T-helper 1 cell treated with Interleukin-12 subunit alpha and Interleukin-12 subunit beta and Interleukin-4 antibody, amounts not matched to agents 30 ng/mL and 1 ng/mL, for 36 hours (primary cell): Measurements from ENCODE around the gene OR2D2. TPM values are rescaled to one million over a fixed set of nuclear protein-coding genes. Genes with fewer than 3 reads are reported as not detected.

Experiments used
- intact Hi-C: fragments of 100-400 bp; cut with micrococcal nuclease; formaldehyde crosslinking; loops from one replicate; pipeline ENCODE4 v1.15.1; 2024
- total RNA-seq: library from RNA; stranded (reverse); gene quantifications from 2 replicates; pipeline ENCODE4 v1.2.3, GENCODE V29; 2022

The OR2D2 gene, protein sequence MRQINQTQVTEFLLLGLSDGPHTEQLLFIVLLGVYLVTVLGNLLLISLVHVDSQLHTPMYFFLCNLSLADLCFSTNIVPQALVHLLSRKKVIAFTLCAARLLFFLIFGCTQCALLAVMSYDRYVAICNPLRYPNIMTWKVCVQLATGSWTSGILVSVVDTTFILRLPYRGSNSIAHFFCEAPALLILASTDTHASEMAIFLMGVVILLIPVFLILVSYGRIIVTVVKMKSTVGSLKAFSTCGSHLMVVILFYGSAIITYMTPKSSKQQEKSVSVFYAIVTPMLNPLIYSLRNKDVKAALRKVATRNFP
- total RNA-seq, result 0.20 TPM in 2 replicates

DNA sequence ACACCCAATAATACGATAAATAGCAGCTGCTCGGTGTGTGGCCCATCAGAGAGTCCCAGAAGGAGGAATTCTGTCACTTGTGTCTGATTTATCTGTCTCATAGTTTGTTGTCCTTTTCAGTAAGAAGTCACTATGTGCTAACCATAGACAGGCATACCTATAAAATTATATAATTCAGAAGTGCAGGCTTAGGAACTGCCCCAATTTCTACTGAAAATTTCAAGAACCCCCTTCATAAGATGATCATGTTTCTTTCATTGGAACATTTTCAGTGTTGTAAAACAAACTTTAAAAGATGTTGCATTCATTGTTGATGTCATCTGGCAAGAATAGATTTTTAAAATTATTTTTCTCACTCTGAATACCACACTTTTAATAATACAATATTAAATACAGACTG, at the start of gene OR2D2:
TSS of gene OR2D2 (minus strand) at position 101 of the 400 bp plus-strand sequence. CDS start at position 101, 0 bp downstream.
- intact Hi-C loops, result no loop called here

DNA sequence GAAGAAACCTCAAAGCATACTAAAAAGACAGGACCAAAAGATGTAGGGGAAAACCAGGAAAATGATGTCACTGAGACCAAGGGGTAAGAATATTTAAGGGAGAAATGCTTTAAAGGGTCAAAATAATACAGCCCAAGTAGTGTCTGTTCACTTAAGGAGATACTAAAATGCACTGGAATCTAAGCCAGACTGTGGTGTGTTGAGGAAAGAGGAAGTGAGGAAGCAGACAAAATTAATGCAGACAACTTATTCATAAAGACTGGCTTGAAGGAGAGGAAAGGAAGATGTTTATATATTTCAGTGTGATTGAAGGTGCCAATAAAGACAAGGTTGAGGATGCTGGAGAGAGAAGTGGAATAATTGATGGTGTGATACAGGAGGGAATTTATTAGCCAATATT, 49.7 kb upstream of the OR2D2 start:
- intact Hi-C loops, result no loop called here

DNA sequence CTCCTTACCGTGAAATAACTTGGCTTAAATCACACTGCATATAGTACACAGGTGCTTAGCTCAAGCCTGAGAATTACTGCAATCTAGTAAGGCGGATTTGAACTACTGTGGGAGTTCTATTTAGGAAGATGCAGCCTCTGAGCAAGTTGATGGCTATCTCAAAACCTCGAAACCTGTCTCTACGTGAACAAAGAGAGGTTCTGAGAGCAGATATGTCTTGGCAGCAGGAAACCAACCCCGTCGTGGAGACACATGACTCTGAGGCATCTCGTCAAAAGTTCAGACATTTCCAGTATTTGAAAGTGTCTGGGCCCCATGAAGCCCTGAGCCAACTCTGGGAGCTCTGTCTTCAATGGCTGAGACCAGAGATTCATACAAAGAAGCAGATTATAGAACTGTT, 39.8 kb upstream of the OR2D2 start:
- intact Hi-C loops, result no loop called here

DNA sequence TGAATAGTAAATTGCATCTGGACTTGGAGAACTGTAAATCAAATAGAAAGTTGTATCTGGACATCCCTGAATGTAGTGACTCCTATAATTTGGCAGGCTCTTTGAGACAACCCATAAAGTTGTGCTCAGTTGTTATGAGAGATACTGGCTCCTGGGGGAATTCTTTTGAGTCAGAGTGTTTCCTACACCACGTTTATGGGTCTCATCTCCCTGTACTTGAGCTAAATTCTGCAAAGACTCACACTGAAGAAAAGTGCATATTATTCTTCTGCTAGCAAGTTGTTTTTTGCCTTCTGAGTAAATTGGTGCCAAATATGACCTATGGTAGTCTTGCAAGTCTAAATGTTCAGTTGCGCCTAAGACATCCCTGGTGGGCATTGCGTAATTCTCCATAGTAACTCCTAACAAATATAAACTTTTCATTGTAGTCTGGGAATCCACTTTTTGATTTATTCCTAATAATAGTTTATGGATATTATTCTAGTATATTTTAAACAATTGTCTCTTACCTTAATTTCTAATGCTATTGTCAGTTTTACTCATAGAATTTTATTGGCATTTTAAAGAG, 38.9 kb upstream of the OR2D2 start:
- intact Hi-C loops, result no loop called here

DNA sequence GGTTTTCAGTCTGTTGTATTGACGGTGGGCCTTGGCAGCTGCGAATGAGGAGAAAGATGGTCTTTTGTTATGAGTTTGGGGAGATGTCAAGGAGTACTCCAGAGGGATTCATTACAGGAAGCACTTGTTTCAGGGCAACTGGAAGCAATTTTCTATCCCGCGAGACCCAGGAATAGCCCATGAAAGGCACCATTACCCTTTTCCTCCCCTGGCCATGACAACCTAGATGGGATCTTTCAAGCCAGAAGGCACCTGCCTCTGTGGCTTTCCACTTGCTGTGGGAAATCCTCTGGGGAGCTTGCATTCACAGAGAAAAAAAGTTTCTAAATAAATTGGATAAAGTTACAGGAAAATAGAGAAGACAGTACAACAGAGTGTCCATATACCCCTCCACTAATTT, 36.6 kb upstream of the OR2D2 start:
- intact Hi-C loops, result loop anchor here (2.0 to 10.0 kb wide), 2 partner anchors 182 to 444 kb away; partner anchors contain the start of genes ARFIP2 and TIMM10B

DNA sequence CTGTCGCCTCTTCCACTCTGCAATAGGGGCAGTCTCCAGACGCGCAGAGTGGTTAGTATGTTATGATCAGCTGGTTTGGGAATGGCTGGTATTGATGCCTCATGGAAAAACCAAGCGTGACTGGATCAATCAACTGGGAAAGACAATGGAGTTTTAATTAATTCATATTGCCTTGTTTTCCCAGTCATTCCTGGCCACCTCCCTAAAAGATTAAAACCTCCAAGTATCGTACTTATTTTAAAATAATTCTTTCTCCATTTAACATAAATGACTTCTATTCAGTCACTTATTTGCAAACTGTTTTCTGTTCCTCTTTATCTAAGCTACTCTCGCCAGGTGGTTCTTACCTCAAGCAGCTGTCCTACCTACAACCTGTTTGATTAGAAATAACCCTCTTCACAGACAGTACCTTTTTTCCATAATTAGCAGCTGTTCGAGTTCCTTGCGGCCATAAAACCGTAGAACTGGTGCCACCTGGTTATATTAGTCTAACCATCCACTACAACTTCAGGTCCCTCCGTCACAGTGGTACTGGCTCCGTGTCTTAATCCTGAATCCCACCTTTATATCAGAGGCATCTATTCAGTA, 34.8 kb upstream of the OR2D2 start:
- intact Hi-C loops, result loop anchor here (10.0 kb wide), 1 partner anchor 442 kb away; the partner anchor contains the start of genes ARFIP2 and TIMM10B

DNA sequence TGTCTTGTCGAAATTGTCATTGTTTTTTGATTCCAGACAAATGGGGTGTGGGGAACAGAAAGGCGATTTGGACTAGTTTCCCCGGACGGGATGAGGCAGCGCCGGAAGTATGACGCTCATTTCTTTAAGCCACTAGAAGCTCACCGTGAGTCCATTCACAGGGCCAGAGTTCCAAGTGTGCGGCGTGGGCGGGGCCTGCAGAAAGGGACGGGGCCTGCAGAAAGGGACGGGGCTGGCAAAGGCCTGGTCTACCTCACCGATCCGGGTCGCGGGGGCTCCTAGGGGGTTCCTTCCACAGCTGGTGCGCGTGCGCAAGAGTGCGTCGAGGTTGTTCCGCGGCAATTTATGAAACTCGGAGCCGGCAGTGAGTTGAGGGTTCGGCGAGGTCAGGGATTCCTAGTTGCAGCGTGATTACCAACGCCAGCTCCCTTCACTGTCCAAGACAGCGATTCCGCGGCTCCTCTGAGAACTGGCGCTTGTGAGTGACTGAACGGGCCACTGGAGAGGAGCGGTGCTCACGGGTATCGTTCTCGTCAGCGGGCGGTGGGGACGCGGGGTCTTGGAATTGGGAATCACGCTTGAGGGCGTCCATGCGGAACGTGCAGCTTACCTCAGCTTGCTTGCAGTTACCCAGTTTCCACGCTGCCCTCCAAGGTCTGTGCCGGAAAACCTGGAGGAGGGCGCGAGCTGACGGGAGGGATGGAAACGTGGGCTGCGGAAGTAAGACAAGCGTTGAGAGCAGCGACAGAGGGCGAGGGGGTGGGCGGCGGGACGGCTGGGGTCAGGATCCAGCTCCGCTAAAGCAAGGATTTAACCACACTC, 34.1 kb upstream of the OR2D2 start, which contains the start of gene ZNF215:
TSS of gene ZNF215 (plus strand) at position 219 of the 822 bp plus-strand sequence. CDS start 5,847 bp downstream, outside the sequence.
- intact Hi-C loops, result loop anchor here (1.0 to 10.0 kb wide), 2 partner anchors 189 to 442 kb away; partner anchors contain the start of genes ARFIP2 and TIMM10B

DNA sequence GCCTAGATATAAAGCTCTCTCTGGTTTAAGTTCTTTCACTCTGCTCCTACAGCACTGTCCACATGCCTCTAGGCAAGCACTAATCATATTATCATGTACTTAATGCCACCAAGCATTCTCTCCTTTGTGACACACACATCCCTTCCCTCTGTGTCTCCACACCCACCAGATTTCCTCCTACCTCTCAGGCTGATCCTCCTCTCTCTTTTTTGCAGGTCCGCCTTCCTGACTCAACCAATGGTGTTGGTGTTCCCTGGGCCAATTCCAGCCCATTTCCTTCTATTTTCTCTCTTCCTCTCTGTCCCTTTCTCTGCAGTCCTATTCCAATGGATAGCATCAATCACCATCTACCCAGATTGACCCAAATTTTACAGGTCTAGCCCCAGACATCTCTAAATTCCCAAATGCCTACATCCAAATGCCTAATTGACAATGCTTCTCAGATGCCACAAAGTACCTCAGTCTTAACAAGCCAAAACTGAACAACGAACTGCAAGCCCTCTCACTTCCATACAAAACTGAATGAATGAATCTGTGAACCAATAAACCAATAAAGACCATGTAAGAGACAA, 33.4 kb upstream of the OR2D2 start:
- intact Hi-C loops, result loop anchor here (1.0 to 10.0 kb wide), 2 partner anchors 188 to 441 kb away; partner anchors contain the start of genes ARFIP2 and TIMM10B

DNA sequence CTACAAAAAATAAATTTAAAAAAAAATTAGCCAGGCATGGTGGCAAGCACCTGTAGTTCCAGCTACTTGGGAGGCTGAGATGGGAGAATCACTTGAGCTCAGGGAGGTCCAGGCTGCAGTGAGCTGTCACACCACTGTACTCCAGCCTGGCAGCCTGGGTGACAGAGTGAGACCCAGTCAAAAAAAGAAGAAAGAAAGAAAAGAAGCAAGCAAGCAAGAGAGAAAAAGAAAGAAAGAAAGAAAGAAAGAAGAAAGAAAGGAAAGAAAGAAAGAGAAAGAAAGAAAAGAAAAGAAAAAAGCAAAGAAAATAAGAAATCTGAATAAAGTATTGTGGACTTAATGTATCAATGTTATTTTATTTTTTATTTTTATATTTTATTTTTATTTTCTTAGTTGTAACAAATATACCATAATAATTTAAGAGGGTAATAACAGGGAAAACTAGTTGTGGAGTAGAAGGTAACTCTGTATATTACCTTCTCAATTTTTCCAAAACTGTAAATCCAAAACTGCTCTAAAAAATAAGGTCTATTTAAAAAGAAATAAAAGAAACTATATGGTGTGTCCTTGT, 32.8 kb upstream of the OR2D2 start:
- intact Hi-C loops, result loop anchor here (10.0 kb wide), 1 partner anchor 440 kb away; the partner anchor contains the start of genes ARFIP2 and TIMM10B

DNA sequence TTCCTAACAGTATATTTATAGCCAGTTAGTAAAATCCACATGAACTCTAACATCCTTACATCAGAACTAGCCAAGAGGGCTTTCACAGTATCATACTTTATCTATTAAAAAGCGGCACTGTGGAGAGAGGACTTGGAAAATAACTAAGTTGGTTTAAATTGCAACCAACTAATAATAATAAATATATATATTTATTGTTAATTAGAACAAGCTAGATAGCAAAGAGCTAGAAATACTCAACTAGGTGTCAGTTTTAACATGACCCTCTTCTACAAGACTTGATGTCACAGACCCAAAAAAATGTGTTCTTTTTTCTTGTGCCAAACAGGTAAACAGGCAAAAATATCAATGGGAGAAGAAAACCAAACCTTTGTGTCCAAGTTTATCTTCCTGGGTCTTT, 28.4 kb upstream of the OR2D2 start, which contains the start of gene OR2D3:
TSS of gene OR2D3 (plus strand) at position 301 of the 400 bp plus-strand sequence. CDS start at position 301, 0 bp downstream.
- intact Hi-C loops, result loop anchor here (10.0 kb wide), 1 partner anchor 436 kb away; the partner anchor contains the start of genes ARFIP2 and TIMM10B

DNA sequence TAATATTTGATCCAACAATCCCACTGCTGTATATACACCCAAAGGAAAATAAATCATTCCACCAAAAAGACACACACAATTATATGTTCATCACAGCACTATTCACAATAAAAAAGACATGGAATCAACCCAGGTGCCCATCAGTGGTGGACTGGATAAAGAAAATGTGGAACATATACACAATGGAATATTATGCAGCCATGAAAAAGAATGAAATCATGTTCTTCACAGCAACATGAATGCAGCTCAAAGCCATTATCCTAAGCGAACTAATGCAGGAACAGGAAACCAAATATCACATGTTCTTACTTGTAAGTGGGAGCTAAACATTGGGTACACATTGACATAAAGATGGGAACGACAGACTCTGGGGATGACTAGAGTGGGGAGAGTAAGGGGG, 27.4 kb upstream of the OR2D2 start:
- intact Hi-C loops, result loop anchor here (10.0 kb wide), 1 partner anchor 435 kb away; the partner anchor contains the start of genes ARFIP2 and TIMM10B

DNA sequence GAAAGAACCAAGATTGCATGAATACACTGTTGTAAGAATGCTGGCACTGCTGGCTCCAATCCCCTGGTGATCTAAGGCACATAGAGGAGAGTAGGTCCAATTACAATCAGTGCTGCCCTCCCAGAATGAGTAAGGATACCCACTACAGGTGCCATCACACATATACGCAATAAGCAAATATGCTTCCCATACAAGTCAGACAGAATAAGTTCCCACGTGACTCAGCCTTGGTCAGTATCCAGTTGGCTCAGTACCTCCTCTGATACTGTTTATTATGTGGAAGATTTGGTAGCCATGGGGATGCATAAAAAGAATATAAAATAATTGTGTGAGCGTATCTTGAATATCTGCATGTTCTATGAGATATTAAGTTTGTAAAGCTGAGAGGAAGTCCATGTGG, 19.6 kb upstream of the OR2D2 start:
- intact Hi-C loops, result no loop called here

DNA sequence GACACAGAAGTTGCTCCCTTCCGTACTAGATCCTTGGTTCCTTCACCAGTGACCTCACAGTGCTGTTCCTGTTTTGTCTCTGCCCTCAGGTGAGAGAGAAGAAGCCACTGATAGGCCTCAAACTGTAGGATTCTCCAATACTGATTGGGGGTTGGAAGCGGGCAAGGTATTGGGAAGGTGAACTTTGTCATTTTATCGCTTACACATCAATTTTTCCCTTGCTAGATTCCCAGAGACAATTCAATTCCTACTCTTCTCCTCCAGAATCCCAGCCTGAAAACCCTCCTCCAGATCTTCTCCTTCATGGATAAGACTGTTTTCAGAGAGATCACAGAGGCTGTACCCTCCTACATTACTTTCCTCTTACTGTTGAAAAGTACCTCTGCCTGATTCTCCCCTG, 19.1 kb upstream of the OR2D2 start:
- intact Hi-C loops, result no loop called here

DNA sequence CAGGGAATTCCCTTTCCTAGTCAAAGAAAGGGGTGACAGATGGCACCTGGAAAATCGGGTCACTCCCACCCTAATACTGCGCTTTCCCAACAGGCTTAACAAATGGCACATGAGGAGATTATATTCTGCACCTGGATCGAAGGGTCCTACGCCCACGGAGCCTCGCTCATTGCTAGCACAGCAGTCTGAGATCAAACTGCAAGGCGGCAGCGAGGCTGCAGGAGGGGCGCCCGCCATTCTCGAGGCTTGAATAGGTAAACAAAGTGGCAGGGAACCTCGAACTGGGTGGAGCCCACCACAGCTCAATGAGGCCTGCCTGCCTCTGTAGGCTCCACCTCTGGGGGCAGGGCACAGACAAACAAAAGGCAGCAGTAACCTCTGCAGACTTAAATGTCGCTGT, 12.5 kb upstream of the OR2D2 start:
- intact Hi-C loops, result loop anchor here (5.0 kb wide), 1 partner anchor 537 kb away; no protein-coding TSS in a partner anchor

DNA sequence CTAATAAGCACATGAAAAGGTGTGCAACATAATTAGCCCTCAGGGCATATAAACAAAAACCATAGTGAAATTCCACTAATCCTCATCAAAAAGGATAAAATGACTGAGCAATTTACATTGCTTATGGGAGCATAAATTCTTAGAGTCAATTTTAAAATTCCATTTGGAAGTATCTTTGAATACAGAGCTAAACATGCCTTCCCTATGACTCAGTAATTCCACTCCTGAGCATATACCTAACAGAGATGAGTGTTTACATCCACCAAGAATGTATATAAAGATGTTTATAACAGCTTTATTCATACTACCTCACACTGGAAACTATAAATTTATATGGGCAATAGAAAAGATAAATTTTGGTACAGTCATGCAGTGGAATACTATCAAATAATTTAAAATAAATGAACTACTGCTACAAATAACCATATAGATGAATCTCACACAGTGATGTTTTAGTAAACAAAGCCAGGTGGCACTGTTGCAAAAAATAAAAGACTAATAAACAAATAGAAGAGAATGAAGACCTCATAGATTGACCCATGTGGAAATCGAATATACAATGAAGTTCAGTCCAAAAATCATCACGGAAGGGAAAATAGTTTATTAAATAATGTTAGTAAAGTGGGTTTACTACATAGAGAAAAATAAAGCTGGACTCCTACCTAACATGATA, 8.2 kb upstream of the OR2D2 start:
- intact Hi-C loops, result loop anchor here (5.0 kb wide), 1 partner anchor 542 kb away; no protein-coding TSS in a partner anchor

DNA sequence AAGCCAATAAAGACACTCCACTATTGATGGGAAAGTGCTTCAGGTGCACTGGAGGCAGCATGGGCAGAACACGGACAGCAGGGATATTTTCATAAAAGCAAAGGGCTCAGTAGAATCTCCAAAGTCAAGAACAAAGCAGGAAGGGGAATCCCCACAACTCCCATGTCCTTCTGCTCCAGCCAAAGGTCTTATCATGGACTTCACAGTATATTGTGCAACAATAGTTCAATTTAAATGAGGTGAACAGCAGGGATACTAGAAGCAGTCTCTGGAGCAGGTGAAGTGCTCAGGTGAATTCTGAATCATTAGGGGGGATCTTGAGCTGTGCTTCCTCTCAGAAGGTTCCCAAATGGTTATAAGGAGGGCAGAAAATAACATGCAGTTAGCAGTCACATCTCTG, 6.6 kb upstream of the OR2D2 start:
- intact Hi-C loops, result no loop called here

DNA sequence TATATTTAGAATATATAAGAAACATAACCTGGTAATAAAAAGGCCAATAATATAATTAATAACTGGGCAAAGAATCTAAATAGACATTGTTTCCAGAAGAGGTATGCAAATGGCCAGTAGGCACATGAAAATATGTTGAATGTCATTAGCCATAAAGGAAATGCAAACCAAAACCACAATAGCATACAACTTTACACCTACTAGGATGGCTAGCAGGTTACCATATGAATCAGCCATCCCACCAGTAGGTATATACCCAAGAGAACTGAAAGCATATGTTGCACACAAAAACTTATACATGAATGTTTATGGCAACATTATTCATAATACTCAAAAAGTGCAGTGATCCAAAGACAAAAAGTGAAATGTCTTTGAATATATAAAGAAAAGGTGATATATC, 2.7 kb upstream of the OR2D2 start:
- intact Hi-C loops, result no loop called here

DNA sequence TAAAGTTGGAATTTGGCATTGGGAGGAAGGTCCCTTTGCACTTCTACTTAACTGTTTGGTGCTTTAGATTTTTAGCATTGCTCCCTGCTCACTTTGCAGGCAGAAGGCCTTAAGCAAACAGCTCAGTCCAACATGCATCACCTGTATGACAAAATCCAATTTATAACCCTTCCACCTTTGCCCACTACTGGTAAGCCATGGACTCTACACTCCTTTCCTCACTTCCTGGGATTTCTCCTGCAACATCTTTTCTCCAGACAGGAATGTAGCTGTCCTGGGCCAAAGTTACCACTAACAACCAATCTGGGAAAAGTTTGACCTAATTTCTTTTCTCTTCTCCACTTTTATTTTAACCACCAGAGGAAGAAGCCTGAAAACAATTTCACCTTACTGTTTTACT, 1.8 kb upstream of the OR2D2 start:
- intact Hi-C loops, result no loop called here

DNA sequence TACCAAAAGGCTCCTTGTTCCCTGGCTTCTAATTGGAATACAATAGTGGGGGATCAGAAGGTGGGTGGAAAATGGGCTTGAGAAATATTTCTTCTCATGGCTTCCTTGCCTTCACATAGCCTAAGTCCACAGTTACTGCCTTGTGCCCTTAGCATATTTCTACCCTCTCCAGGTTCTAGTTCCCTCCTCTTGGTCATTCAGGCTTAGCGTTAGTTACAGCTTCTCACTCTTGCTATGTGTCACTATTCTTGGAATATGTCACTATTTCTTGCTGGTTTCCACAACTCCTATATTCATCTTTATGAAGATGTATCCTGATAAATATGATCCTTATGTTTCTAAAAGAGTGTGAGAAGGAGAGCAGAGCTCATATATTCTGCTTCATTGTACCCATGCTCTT, 2.5 kb downstream of the OR2D2 start:
- intact Hi-C loops, result no loop called here

DNA sequence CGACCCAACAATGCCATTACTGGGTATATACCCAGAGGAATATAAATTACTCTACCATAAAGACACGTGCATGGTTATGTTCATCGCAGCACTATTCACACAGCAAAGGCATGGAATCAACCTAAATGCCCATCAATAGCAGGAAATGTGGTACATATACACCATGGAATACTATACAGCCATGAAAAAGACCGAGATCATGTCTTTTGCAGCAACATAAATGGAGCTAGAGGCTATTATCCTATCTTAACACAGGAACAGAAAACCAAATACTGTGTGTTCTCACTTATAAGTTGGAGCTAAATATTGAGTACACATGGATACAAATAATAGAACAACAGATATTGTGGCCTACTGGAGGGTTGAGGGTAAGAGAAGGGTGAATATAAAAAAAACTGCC, 3.5 kb downstream of the OR2D2 start:
- intact Hi-C loops, result no loop called here
